Uterus (tissue), 4 donors: ENCODE results near the gene DCTN2. TPM values are rescaled to one million over a fixed set of nuclear protein-coding genes. Genes with fewer than 3 reads are reported as not detected.
"Not testable (repeated sequence)": the region's sequence is repeated elsewhere in the genome, so short reads cannot be mapped to it uniquely, and the experiment has no call there.

Source experiments
- DNase-seq, 2 donors: peaks; one replicate each; pipeline ENCODE4 v3.0.0-alpha.2; 2019 to 2020
- H3K27ac ChIP-seq, 2 donors: fragments of 200-600 bp; sonication (generic); 1 replicate in 1 of 2; 2 replicates in 1 of 2; pipeline ENCODE4 v1.5.1; 2016 to 2018
- H3K27me3 ChIP-seq, 2 donors: fragments of 200-600 bp; sonication (generic); one replicate each; pipeline ENCODE4 v1.5.1; 2018 to 2019; ENCODE audit warnings: control low read depth in 1 of 2
- H3K36me3 ChIP-seq, 2 donors: fragments of 200-600 bp; sonication (generic); one replicate each; pipeline ENCODE4 v1.5.1; 2019; ENCODE audit warnings: control low read depth in 1 of 2
- H3K4me1 ChIP-seq, 2 donors: fragments of 200-600 bp; sonication (generic); one replicate each; pipeline ENCODE4 v1.5.1; 2018 to 2019; ENCODE audit warnings: control low read depth in 1 of 2
- H3K4me3 ChIP-seq, 2 donors: fragments of 200-600 bp; sonication (generic); 1 replicate in 1 of 2; 2 replicates in 1 of 2; pipeline ENCODE4 v1.5.1; 2018 to 2019; ENCODE audit warnings: mild to moderate bottlenecking in 1 of 2
- H3K9me3 ChIP-seq, 2 donors: fragments of 200-600 bp; sonication (generic); one replicate each; pipeline ENCODE4 v1.5.1; 2019; ENCODE audit warnings: control low read depth in 1 of 2
- POLR2A ChIP-seq, 2 donors: fragments of 450-650 bp; IDR thresholded peaks; one replicate each; pipeline ENCODE4 v1.6.1; 2016; ENCODE audit warnings: antibody characterized with exemption in 2 of 2, mild to moderate bottlenecking in 1 of 2, moderate library complexity in 1 of 2
- intact Hi-C: fragments of 100-400 bp; cut with DNase I; formaldehyde crosslinking; loops from one replicate; pipeline ENCODE4 v1.15.1; 2023; ENCODE audit warnings: low total_unique reads
- total RNA-seq, 4 donors: library from RNA; depleted of rRNA in 3 of 4; stranded (reverse); fragments of >200 nt in 3 of 4; gene quantifications; one replicate each; pipeline versions ENCODE4 v1.1.0 to v1.2.4, GENCODE V29; 2014 to 2023
- TF ChIP-seq, protein P1 (sequence below), 4 experiments: fragments of 200-600 bp in 2 of 4; fragments of 450-650 bp in 2 of 4; sonication (generic) in 2 of 4; IDR thresholded peaks; one replicate each; pipeline ENCODE4 v1.5.1; 2016 to 2019; ENCODE audit warnings: antibody characterized with exemption in 4 of 4, mild to moderate bottlenecking in 2 of 4, moderate library complexity in 1 of 4
- donor health status: DM: yes; HTN: yes; CAD: no.

DCTN2 gene
- total RNA-seq, 4 donors from 2014 or later = 117 to 175 (median 126) TPM

DNA sequence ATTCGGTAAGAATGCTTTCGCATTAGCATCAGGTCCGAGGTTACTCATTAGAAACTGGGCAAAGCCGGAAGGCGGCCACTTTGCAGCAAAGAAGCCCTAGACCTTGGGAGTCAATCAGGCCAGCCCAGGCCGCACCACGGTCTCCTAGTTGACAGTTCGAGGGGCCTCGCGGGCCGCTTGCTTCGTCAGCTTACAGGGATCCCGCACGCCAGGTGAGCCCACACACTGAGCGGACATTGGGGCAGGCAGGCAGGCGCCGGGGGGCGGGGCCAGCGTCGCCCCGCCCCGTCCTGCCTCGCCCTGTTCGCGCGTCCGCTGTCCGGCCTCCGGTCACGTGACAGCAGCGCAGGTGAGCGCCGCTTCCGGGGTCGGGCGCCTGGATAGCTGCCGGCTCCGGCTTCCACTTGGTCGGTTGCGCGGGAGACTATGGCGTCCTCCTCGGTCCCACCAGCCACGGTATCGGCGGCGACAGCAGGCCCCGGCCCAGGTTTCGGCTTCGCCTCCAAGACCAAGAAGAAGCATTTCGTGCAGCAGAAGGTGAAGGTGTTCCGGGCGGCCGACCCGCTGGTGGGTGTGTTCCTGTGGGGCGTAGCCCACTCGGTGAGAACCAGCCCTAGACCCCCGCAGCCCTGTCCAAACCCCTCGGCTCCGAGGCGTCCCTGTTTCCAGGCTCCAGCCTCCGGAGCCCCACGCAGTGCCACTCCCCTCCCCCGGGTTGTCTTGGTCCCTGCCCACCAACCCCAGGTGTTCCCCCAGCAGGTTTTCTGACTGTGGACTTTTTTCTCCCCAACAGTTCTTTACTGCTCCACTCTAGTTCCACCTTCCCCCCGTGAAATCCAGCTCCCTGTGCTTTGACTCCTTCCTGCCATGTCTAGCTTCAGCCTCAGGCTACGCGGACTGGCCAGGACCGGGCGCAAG lies 44.1 kb upstream of the DCTN2 start, which contains the start of gene PIP4K2C:
PIP4K2C (plus strand) TSS at position 329 of the 918 bp plus-strand sequence; CDS start at position 427, 98 bp downstream.
- Histone ChIP-seq H3K4me3 (peak within 1 kb of the TSS; percentile 64 to 81), H3K27me3 (no peaks in the 10 kb centered on the region), H3K36me3 (no peaks in the 10 kb centered on the region), H3K27ac (peak within 1 kb of the TSS; percentile 62 to 77), H3K4me1 (no peaks in the 10 kb centered on the region), H3K9me3 (no peaks in the 10 kb centered on the region)
- intact Hi-C loops = no loop called here
- peak; percentile 72 to 79 for DNase-seq
- TF ChIP-seq POLR2A (IDR thresholded peaks at IDR 0.05) = peak in 1 of 2 donors; percentile 62
- TF ChIP-seq, protein P1, sequence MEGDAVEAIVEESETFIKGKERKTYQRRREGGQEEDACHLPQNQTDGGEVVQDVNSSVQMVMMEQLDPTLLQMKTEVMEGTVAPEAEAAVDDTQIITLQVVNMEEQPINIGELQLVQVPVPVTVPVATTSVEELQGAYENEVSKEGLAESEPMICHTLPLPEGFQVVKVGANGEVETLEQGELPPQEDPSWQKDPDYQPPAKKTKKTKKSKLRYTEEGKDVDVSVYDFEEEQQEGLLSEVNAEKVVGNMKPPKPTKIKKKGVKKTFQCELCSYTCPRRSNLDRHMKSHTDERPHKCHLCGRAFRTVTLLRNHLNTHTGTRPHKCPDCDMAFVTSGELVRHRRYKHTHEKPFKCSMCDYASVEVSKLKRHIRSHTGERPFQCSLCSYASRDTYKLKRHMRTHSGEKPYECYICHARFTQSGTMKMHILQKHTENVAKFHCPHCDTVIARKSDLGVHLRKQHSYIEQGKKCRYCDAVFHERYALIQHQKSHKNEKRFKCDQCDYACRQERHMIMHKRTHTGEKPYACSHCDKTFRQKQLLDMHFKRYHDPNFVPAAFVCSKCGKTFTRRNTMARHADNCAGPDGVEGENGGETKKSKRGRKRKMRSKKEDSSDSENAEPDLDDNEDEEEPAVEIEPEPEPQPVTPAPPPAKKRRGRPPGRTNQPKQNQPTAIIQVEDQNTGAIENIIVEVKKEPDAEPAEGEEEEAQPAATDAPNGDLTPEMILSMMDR (IDR thresholded peaks at IDR 0.05) = no peak

DNA sequence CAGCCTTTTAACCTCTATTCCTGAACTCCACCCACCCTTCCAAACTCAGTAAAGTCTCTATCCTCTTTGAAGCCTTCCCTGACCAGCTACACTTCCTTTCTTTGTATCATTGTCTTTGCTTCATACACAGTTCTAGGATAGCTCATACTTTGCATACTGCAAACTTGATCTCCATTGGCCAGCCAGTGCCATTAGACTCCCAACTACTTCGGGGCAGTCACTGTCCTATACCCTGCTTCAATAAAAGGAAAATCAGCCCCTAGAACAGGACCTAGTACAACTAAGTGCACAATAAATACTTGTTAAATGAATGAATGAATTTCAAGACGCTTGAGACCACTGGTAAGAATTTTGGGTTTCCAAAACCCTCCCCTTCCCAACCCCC lies 43.5 kb upstream of the DCTN2 start:
- Histone ChIP-seq H3K27ac (peak overlapping the region; percentile 62 to 77), H3K4me1 (no peaks in the 10 kb centered on the region), H3K4me3 (peak overlapping the region; percentile 64 to 81), H3K36me3 (no peaks in the 10 kb centered on the region), H3K27me3 (no peaks in the 10 kb centered on the region), H3K9me3 (no peaks in the 10 kb centered on the region)
- TF ChIP-seq, protein P1 (IDR thresholded peaks at IDR 0.05) = no peak
- TF ChIP-seq POLR2A (IDR thresholded peaks at IDR 0.05) = no peak
- DNase-seq = no peak
- intact Hi-C loops = no loop called here

DNA sequence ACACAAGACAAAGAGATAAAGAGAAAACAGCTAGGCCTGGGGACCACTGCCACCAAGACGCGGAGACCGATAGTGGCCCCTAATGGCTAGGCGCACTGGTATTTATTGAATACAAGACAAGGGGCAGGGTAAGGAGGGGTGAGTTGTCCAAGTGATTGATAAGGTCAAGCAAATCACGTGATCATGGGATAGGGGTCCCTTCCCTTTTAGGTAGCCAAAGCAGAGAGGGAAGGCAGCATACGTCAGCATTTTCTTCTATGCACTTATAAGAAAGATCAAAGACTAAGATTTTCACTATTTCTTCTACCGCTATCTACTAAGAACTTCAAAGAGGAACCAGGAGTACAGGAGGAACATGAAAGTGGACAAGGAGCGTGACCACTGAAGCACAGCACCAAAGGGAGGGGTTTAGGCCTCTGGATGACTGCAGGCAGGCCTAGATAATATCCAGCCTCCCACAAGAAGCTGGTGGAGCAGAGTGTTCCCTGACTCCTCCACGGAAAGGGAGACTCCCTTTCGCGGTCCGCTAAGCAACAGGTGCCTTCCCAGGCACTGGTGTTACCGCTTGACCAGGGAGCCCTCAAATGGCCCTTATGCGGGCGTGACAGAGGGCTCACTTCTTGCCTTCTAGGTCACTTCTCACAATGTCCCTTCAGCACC lies 42.1 kb upstream of the DCTN2 start:
- intact Hi-C loops, H3K4me1 ChIP-seq, H3K9me3 ChIP-seq, H3K27ac ChIP-seq, DNase-seq, H3K27me3 ChIP-seq, H3K36me3 ChIP-seq, H3K4me3 ChIP-seq: not testable (repeated sequence)

DNA sequence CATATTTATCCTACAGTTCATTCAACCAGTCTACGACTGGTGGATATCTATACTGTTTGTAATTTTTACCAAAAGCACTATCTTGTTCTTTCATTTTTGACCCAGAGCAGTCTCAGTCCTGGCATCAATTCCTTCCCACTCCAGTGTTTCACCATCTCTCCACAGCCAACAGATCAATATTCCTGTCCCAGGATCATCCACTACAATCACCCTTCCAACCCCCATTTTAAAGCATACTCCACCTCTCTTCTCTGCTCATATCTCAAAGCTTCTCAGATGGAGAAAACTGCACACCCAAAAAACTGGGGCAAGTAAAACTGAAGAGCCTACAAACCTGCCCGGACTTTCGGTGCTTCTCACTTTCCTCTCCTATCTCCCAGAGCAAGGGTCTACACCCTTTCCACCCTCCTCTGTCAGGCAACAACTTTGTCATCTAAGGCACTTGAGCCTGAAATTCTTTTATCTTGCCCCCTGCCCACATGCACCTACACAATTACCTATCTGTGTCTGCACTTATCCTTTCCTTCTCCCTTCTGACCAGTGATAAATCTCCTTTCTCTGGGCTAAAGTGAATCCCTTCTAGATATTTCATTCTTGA lies 39.9 kb upstream of the DCTN2 start:
- no peak for DNase-seq
- H3K27ac ChIP-seq = no peak overlapping the region
- H3K27me3 ChIP-seq = no peaks in the 10 kb centered on the region
- TF ChIP-seq, protein P1 (IDR thresholded peaks at IDR 0.05) = no peak
- no peak for TF ChIP-seq POLR2A (IDR thresholded peaks at IDR 0.05)
- no peak overlapping the region for H3K4me3 ChIP-seq
- intact Hi-C loops = no loop called here
- H3K9me3 ChIP-seq = no peaks in the 10 kb centered on the region
- H3K36me3 ChIP-seq = no peaks in the 10 kb centered on the region
- H3K4me1 ChIP-seq = no peaks in the 10 kb centered on the region

DNA sequence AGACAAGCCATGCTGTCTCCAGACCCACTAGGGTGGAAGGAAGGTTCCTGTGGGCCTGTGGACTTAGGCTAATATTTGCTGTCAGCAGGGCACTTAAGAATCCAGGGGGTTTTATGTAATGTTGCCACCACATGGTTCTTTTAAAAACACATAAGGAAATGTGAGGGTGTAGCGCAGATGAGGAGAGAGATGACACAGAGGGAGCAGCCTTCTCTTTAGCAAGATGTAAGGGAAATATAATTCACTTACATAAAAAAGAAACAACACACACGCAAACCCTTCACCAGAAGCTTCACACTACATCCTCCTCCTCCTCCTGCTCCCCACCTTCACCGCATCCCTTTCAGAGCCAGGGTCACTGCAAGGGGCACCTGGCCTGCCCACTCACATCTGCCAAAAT lies 39.1 kb upstream of the DCTN2 start:
- intact Hi-C loops = no loop called here
- Histone ChIP-seq H3K27me3 (no peaks in the 10 kb centered on the region), H3K36me3 (no peaks in the 10 kb centered on the region), H3K4me1 (no peaks in the 10 kb centered on the region), H3K27ac (no peak overlapping the region), H3K4me3 (no peak overlapping the region), H3K9me3 (no peaks in the 10 kb centered on the region)
- no peak for DNase-seq
- TF ChIP-seq, protein P1 (IDR thresholded peaks at IDR 0.05) = no peak
